Activated CD8-positive, alpha-beta memory T cell treated with anti-CD3 and anti-CD28 coated beads for 1 hour (primary cell): ENCODE data around the gene TMEM131.
"Not testable (repeated sequence)": the region's sequence is repeated elsewhere in the genome, so short reads cannot be mapped to it uniquely, and the experiment has no call there.

ENCODE experiments used
- DNase-seq, 2 donors: peaks; one replicate each; pipeline ENCODE4 v3.0.0-alpha.2; 2020; ENCODE audit warnings: low read depth in 1 of 2; ENCODE audit errors: extremely low read depth in 1 of 2

Gene TMEM131

GRCh38 chr2:97958184-97958583 lies 37.6 kb downstream of the TMEM131 start:
- DNase-seq, result no peak

GRCh38 chr2:97957432-97958183 lies 38.1 kb downstream of the TMEM131 start:
- no peak for DNase-seq

- not testable (repeated sequence) for DNase-seq
Observed at GRCh38 chr2:97956753-97957152, 39.0 kb downstream of the TMEM131 start.

GRCh38 chr2:97953853-97954252 lies 41.9 kb downstream of the TMEM131 start:
- DNase-seq, result no peak

- no peak for DNase-seq
Observed at GRCh38 chr2:97952357-97952756, 43.4 kb downstream of the TMEM131 start.

- DNase-seq, result no peak
Observed at GRCh38 chr2:97951155-97951680, 44.5 kb downstream of the TMEM131 start.

- DNase-seq, result no peak
Observed at GRCh38 chr2:97950329-97951154, 45.2 kb downstream of the TMEM131 start.

GRCh38 chr2:97948926-97949325 lies 46.8 kb downstream of the TMEM131 start:
- no peak for DNase-seq

GRCh38 chr2:97945791-97946190 lies 50.0 kb downstream of the TMEM131 start:
- DNase-seq, result no peak

GRCh38 chr2:97936881-97937280 lies 58.9 kb downstream of the TMEM131 start:
- DNase-seq, result no peak

- DNase-seq, result no peak
Observed at GRCh38 chr2:97936199-97936598, 59.5 kb downstream of the TMEM131 start.

- no peak for DNase-seq
Observed at GRCh38 chr2:97935719-97936161, 60.0 kb downstream of the TMEM131 start.

GRCh38 chr2:97932975-97933662 lies 62.6 kb downstream of the TMEM131 start:
- no peak for DNase-seq

GRCh38 chr2:97931858-97932225 lies 63.9 kb downstream of the TMEM131 start:
- DNase-seq, result no peak

- no peak for DNase-seq
Observed at GRCh38 chr2:97931118-97931857, 64.5 kb downstream of the TMEM131 start.

GRCh38 chr2:97928591-97928990 lies 67.2 kb downstream of the TMEM131 start:
- DNase-seq, result no peak

- DNase-seq, result no peak
Observed at GRCh38 chr2:97926946-97927345, 68.8 kb downstream of the TMEM131 start.

- no peak for DNase-seq
Observed at GRCh38 chr2:97924194-97924593, 71.6 kb downstream of the TMEM131 start.

- no peak for DNase-seq
Observed at GRCh38 chr2:97919858-97920257, 75.9 kb downstream of the TMEM131 start.

- no peak for DNase-seq
Observed at GRCh38 chr2:97918818-97919217, 76.9 kb downstream of the TMEM131 start.

GRCh38 chr2:97917668-97918067 lies 78.1 kb downstream of the TMEM131 start:
- DNase-seq, result not testable (repeated sequence)
